Osteoblast (primary cell): Measurements from ENCODE around the gene GFRA1. TPM values are rescaled to one million over a fixed set of nuclear protein-coding genes. Genes with fewer than 3 reads are reported as not detected.

Experiments
- DNase-seq: peaks from one replicate; pipeline ENCODE4 v3.0.0; 2011; ENCODE audit warnings: low spot score, mixed read lengths; ENCODE audit not compliant: insufficient read length; ENCODE audit errors: missing footprints
- H2AFZ ChIP-seq: 2 replicates; pipeline ENCODE4 v1.6.0; 2011; ENCODE audit warnings: mild to moderate bottlenecking, low read length
- H3K27ac ChIP-seq: 2 replicates; pipeline ENCODE4 v1.5.1; 2011; ENCODE audit warnings: mild to moderate bottlenecking, low read depth, low read length, moderate library complexity
- H3K27me3 ChIP-seq: 2 replicates; pipeline ENCODE4 v1.6.0; 2012; ENCODE audit warnings: mild to moderate bottlenecking, control low read depth, inconsistent platforms, low read length, moderate library complexity; ENCODE audit not compliant: insufficient read depth
- H3K36me3 ChIP-seq: 2 replicates; pipeline ENCODE4 v1.5.1; 2011; ENCODE audit warnings: mild to moderate bottlenecking, low read length, control low read depth, moderate library complexity; ENCODE audit not compliant: insufficient read depth
- H3K4me1 ChIP-seq: 2 replicates; pipeline ENCODE4 v1.5.1; 2011; ENCODE audit warnings: mild to moderate bottlenecking, low read length, control low read depth, moderate library complexity; ENCODE audit not compliant: insufficient read depth
- H3K4me2 ChIP-seq: 2 replicates; pipeline ENCODE4 v1.6.0; 2011; ENCODE audit warnings: mild to moderate bottlenecking, low read length; ENCODE audit not compliant: insufficient read depth
- H3K4me3 ChIP-seq: fragments of 200-600 bp; sonication (generic); 3 replicates; pipeline ENCODE4 v1.5.1; 2012; ENCODE audit warnings: mild to moderate bottlenecking, low read length, inconsistent platforms; ENCODE audit not compliant: insufficient read depth
- H3K79me2 ChIP-seq: 2 replicates; pipeline ENCODE4 v1.6.0; 2012; ENCODE audit warnings: mild to moderate bottlenecking, low read length, control low read depth, inconsistent platforms; ENCODE audit not compliant: insufficient read depth
- H3K9me3 ChIP-seq: 2 replicates; pipeline ENCODE4 v1.5.1; 2011; ENCODE audit warnings: low read depth, low read length, control low read depth
- H4K20me1 ChIP-seq: 2 replicates; pipeline ENCODE4 v1.6.0; 2012; ENCODE audit warnings: mild to moderate bottlenecking, low read length, control low read depth; ENCODE audit not compliant: insufficient read depth
- CTCF ChIP-seq: IDR thresholded peaks from 2 replicates; pipeline ENCODE4 v1.5.1; 2011; ENCODE audit warnings: mild to moderate bottlenecking, low read depth, low read length, moderate library complexity; ENCODE audit errors: extremely low read depth
- total RNA-seq: library from RNA; depleted of rRNA; stranded (reverse); fragments of >200 nt; gene quantifications from 2 replicates; pipeline ENCODE4 v1.2.3, GENCODE V29; 2012

Gene GFRA1
- total RNA-seq, 1 donor = 76.0 TPM

GRCh38 chr10:116108095-116108494 lies 164.9 kb downstream of the GFRA1 start:
- H4K20me1 ChIP-seq = no peaks in the 10 kb centered on the region
- no peaks in the 10 kb centered on the region for H3K79me2 ChIP-seq
- no peaks in the 10 kb centered on the region for H3K27me3 ChIP-seq
- no peak overlapping the region for H3K4me3 ChIP-seq
- H3K4me1 ChIP-seq = no peaks in the 10 kb centered on the region
- TF ChIP-seq CTCF = no peak
- no peak overlapping the region for H3K4me2 ChIP-seq
- H3K27ac ChIP-seq = no peak overlapping the region
- H3K9me3 ChIP-seq = no peaks in the 10 kb centered on the region
- peak; percentile 59 for DNase-seq
- no peaks in the 10 kb centered on the region for H3K36me3 ChIP-seq
- H2AFZ ChIP-seq = no peak overlapping the region

- H3K27ac ChIP-seq = no peak overlapping the region
- DNase-seq = no peak
- no peaks in the 10 kb centered on the region for H3K79me2 ChIP-seq
- no peaks in the 10 kb centered on the region for H3K4me1 ChIP-seq
- H3K27me3 ChIP-seq = no peaks in the 10 kb centered on the region
- H3K36me3 ChIP-seq = no peaks in the 10 kb centered on the region
- no peak for TF ChIP-seq CTCF
- H3K4me2 ChIP-seq = no peak overlapping the region
- no peak overlapping the region for H2AFZ ChIP-seq
- H4K20me1 ChIP-seq = no peaks in the 10 kb centered on the region
- no peaks in the 10 kb centered on the region for H3K9me3 ChIP-seq
- H3K4me3 ChIP-seq = no peak overlapping the region
Observed at GRCh38 chr10:116106611-116107010, 166.4 kb downstream of the GFRA1 start.

GRCh38 chr10:116105264-116105663 lies 167.7 kb downstream of the GFRA1 start:
- Histone ChIP-seq H3K27me3 (no peaks in the 10 kb centered on the region), H4K20me1 (no peaks in the 10 kb centered on the region), H3K79me2 (no peaks in the 10 kb centered on the region), H3K9me3 (no peaks in the 10 kb centered on the region), H3K27ac (no peak overlapping the region), H3K36me3 (no peaks in the 10 kb centered on the region), H2AFZ (no peak overlapping the region), H3K4me2 (no peak overlapping the region), H3K4me1 (no peaks in the 10 kb centered on the region), H3K4me3 (no peak overlapping the region)
- no peak for DNase-seq
- TF ChIP-seq CTCF = no peak

GRCh38 chr10:116104210-116104932 lies 168.6 kb downstream of the GFRA1 start:
- H3K9me3 ChIP-seq = no peaks in the 10 kb centered on the region
- peak; percentile 58 for DNase-seq
- TF ChIP-seq CTCF = no peak
- no peaks in the 10 kb centered on the region for H3K27me3 ChIP-seq
- H3K4me3 ChIP-seq = no peak overlapping the region
- no peak overlapping the region for H3K27ac ChIP-seq
- H4K20me1 ChIP-seq = no peaks in the 10 kb centered on the region
- no peaks in the 10 kb centered on the region for H3K79me2 ChIP-seq
- H3K4me1 ChIP-seq = no peaks in the 10 kb centered on the region
- H3K4me2 ChIP-seq = no peak overlapping the region
- no peaks in the 10 kb centered on the region for H3K36me3 ChIP-seq
- no peak overlapping the region for H2AFZ ChIP-seq
